ENCODE measurements around the gene HNRNPD. TPM values are rescaled to one million over a fixed set of nuclear protein-coding genes. Genes with fewer than 3 reads are reported as not detected.
"Not testable (repeated sequence)": the region's sequence is repeated elsewhere in the genome, so short reads cannot be mapped to it uniquely, and the experiment has no call there.

The HNRNPD gene
- total RNA-seq, 2 donors from 2014 or later = 106 to 147 TPM

DNA sequence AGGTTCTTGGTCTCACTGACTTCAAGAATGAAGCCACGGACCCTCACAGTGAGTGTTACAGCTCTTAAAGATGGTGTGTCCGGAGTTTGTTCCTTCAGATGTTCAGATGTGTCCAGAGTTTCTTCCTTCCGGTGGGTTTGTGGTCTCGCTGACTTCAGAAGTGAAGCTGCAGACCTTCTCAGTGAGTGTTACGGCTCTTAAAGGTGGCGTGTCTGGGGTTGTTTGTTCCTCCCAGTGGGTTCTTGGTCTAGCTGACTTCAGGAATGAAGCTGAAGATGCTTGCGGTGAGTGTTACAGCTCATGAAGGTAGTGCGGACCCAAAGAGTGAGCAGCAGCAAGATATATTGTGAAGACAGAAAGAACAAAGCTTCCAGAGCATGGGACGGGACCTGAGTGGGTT is 40.1 kb downstream of the HNRNPD start:
- ATAC-seq; DNase-seq; intact Hi-C loops (cut with DNase I): not testable (repeated sequence)

DNA sequence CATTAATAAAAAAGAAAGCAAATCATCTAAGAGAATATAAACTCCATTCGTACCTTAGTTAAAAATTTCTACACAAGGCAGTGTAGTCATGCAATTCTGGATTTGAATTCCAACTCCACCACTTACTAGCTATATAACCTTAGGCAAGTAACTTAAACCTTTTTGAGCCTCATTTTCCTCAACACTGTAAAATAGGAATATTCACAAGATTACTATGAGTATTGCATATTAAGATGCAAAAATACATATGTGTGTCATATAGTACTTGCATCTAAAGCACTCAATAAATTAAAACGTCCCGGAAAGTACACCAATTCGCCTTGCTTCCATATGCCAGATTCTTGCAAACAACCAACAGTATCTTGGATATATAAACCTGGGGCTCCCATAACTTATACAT is 42.0 kb downstream of the HNRNPD start:
- intact Hi-C loops (cut with DNase I) = no loop called here
- DNase-seq (no peak), ATAC-seq (no peak)

DNA sequence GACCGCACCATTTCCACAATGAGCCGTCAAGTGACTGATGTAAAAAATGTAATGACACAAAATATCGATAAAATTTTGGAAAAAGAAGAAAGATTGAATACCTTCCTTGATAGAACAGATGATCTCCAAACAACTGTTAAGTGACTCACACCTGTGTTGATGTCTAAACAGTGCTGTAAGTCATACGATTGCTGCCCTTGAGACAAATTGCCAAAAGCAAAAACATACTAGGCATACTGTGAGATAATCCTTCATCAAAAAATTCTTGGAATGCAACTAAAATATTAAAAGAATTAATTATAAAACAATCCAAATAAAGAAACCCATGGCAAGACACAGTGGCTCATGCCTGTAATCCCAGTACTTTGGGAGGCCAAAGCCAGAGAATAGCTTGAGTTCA is 53.4 kb downstream of the HNRNPD start:
- intact Hi-C loops (cut with DNase I) = no loop called here
- ATAC-seq (no peak), DNase-seq (no peak)

DNA sequence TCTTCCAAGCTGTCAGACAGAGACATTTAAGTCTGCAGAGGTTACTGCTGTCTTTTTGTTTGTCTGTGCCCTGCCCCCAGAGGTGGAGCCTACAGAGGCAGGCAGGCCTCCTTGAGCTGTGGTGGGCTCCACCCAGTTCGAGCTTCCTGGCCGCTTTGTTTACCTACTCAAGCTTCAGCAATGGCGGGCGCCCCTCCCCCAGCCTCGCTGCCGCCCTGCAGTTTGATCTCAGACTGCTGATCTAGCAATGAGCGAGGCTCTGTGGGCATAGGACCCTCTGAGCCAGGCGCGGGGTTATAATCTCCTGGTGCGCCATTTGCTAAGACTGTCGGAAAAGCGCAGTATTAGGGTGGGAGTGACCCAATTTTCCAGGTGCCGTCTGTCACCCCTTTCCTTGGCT is 70.7 kb downstream of the HNRNPD start:
- DNase-seq; intact Hi-C loops (cut with DNase I); ATAC-seq: not testable (repeated sequence)

Other genes starting within 250 kb of the HNRNPD start
- 100 to 1,000 TPM in 1 of 2 donors, 10 to 100 TPM in 1; 78.1 to 156 TPM for gene HNRNPDL, start 56.5 kb upstream of the HNRNPD start, total RNA-seq
- 10 to 100 TPM; 14.4 to 19.3 TPM for gene ENOPH1, start 56.6 kb upstream of the HNRNPD start, total RNA-seq
- 10 to 100 TPM; 12.1 to 12.8 TPM for gene TMEM150C, start 188.0 kb upstream of the HNRNPD start, total RNA-seq